IMR-90 (cell line): ENCODE results near the gene PHC2. TPM values are rescaled to one million over a fixed set of nuclear protein-coding genes. Genes with fewer than 3 reads are reported as not detected.
A peak's percentile ranks its signal among the peaks of the same experiment; 100 is the strongest.

Experiments
- ATAC-seq: fragments of 200-7000 bp; cut with Tn5 transposase; 2 replicates; pipeline ENCODE4 v1.9.1; 2020; ENCODE audit warnings: low read depth, mild to moderate bottlenecking, moderate library complexity
- BruUV-seq: library from RNA; stranded (reverse); fragments of 400-500 nt; replicated peaks from 2 replicates; lab custom pipeline; 2021; lab: Mats Ljungman, UMichigan
- CTCF ChIA-PET: fragments of 300-600 bp; formaldehyde crosslinking; extraction: SDS; loops from one replicate; lab custom pipeline; 2021; ENCODE audit warnings: antibody characterized with exemption; lab: Yijun Ruan, JAX
- POLR2A ChIA-PET: fragments of 300-600 bp; sonication (Branson Sonifier 250); formaldehyde crosslinking; loops from one replicate; lab custom pipeline; 2022; ENCODE audit warnings: antibody characterized with exemption; ENCODE audit not compliant: unreplicated experiment; lab: Charles Lee
- DNase-seq: peaks from one replicate; pipeline ENCODE4 v3.0.0; 2013
- H2AFZ ChIP-seq: replicated peaks from 2 replicates; pipeline ENCODE3; 2013; ENCODE audit warnings: low read length, mild to moderate bottlenecking; ENCODE audit not compliant: poor library complexity
- H2AK5ac ChIP-seq: 2 replicates; pipeline ENCODE4 v1.6.1; 2013; ENCODE audit warnings: low read depth, low read length, inconsistent platforms
- H2AK9ac ChIP-seq: replicated peaks from 2 replicates; pipeline ENCODE3; 2013; ENCODE audit warnings: mild to moderate bottlenecking, low read depth, low read length, moderate library complexity; ENCODE audit not compliant: poor library complexity
- H2BK120ac ChIP-seq: 2 replicates; pipeline ENCODE4 v1.6.1; 2013; ENCODE audit warnings: low read depth, low read length, inconsistent platforms
- H2BK15ac ChIP-seq: 3 replicates; pipeline ENCODE4 v1.6.1; 2013; ENCODE audit warnings: low read depth, low read length, inconsistent platforms
- H2BK20ac ChIP-seq: 2 replicates; pipeline ENCODE4 v1.6.1; 2013; ENCODE audit warnings: low read depth, mild to moderate bottlenecking, inconsistent platforms, low read length, moderate library complexity
- H2BK5ac ChIP-seq: 2 replicates; pipeline ENCODE4 v1.6.1; 2013; ENCODE audit warnings: mild to moderate bottlenecking, low read depth, low read length, inconsistent platforms; ENCODE audit not compliant: poor library complexity, severe bottlenecking
- H3K14ac ChIP-seq: replicated peaks from 2 replicates; pipeline ENCODE4 v1.6.1; 2013; ENCODE audit warnings: low read depth, low read length, inconsistent platforms
- H3K18ac ChIP-seq: 2 replicates; pipeline ENCODE4 v1.6.1; 2013; ENCODE audit warnings: low read depth, low read length, control low read depth
- H3K23ac ChIP-seq: 2 replicates; pipeline ENCODE4 v1.6.1; 2013; ENCODE audit warnings: low read depth, low read length, inconsistent platforms
- H3K27ac ChIP-seq: 2 replicates; pipeline ENCODE4 v1.5.1; 2013; ENCODE audit warnings: mild to moderate bottlenecking, control low read depth, low read length; ENCODE audit not compliant: insufficient read depth
- H3K27me3 ChIP-seq: 2 replicates; pipeline ENCODE4 v1.6.1; 2013; ENCODE audit warnings: low read length; ENCODE audit not compliant: control insufficient read depth, insufficient read depth
- H3K36me3 ChIP-seq: 2 replicates; pipeline ENCODE4 v1.6.1; 2013; ENCODE audit warnings: low read length, mixed read lengths; ENCODE audit not compliant: control insufficient read depth, insufficient read depth
- H3K4ac ChIP-seq: 2 replicates; pipeline ENCODE4 v1.6.1; 2013; ENCODE audit warnings: low read depth, low read length, inconsistent platforms
- H3K4me1 ChIP-seq: 2 replicates; pipeline ENCODE4 v1.6.1; 2013; ENCODE audit warnings: low read length, mixed read lengths; ENCODE audit not compliant: control insufficient read depth, insufficient read depth
- H3K4me2 ChIP-seq: 2 replicates; pipeline ENCODE4 v1.6.1; 2013; ENCODE audit warnings: low read depth, mild to moderate bottlenecking, control low read depth, low read length, moderate library complexity
- H3K4me3 ChIP-seq: 2 replicates; pipeline ENCODE4 v1.5.1; 2013; ENCODE audit warnings: low read depth, mild to moderate bottlenecking, control low read depth, low read length, moderate library complexity; ENCODE audit not compliant: insufficient read depth
- H3K56ac ChIP-seq: 2 replicates; pipeline ENCODE4 v1.6.1; 2013; ENCODE audit warnings: low read length, inconsistent platforms; ENCODE audit not compliant: insufficient read depth; ENCODE audit errors: extremely low read depth
- H3K79me1 ChIP-seq, 2 experiments: 2 replicates each; pipeline ENCODE4 v1.6.1; 2013; ENCODE audit warnings: low read length in 2 of 2, inconsistent platforms in 1 of 2, low read depth in 1 of 2
- H3K9ac ChIP-seq: 2 replicates; pipeline ENCODE4 v1.6.1; 2013; ENCODE audit warnings: low read depth, low read length, control low read depth
- H3K9me1 ChIP-seq: 2 replicates; pipeline ENCODE4 v1.6.1; 2013; ENCODE audit warnings: low read length, inconsistent platforms; ENCODE audit not compliant: insufficient read depth
- H3K9me3 ChIP-seq: 2 replicates; pipeline ENCODE4 v1.6.1; 2013; ENCODE audit warnings: low read length; ENCODE audit not compliant: control insufficient read depth, insufficient read depth
- H4K20me1 ChIP-seq: 2 replicates; pipeline ENCODE4 v1.6.1; 2013; ENCODE audit warnings: low read length, inconsistent platforms; ENCODE audit not compliant: insufficient read depth
- H4K5ac ChIP-seq: 2 replicates; pipeline ENCODE4 v1.6.1; 2013; ENCODE audit warnings: mild to moderate bottlenecking, low read depth, low read length, control low read depth
- H4K8ac ChIP-seq, 2 experiments: 2 replicates each; pipeline ENCODE4 v1.6.1; 2013; ENCODE audit warnings: low read depth in 2 of 2, low read length in 2 of 2, control low read depth in 1 of 2, inconsistent platforms in 1 of 2
- H4K91ac ChIP-seq: 2 replicates; pipeline ENCODE4 v1.6.1; 2013; ENCODE audit warnings: low read depth, low read length, inconsistent platforms; ENCODE audit not compliant: insufficient read depth
- CHD1 ChIP-seq: IDR thresholded peaks from 2 replicates; pipeline ENCODE4 v1.6.1; 2012; ENCODE audit warnings: low read depth, low read length, improper control_type of control experiment
- MXI1 ChIP-seq: IDR thresholded peaks from 2 replicates; pipeline ENCODE4 v1.6.1; 2012; ENCODE audit warnings: low read depth, mild to moderate bottlenecking, low read length, moderate library complexity, borderline replicate concordance
- NFE2L2 ChIP-seq: fragments of 150-350 bp; IDR thresholded peaks from 2 replicates; pipeline ENCODE4 v1.6.1; 2016; ENCODE audit warnings: low read depth, mild to moderate bottlenecking, low read length
- WGBS, 2 experiments: methylation state at CpG; one replicate each; pipeline versions ENCODE4 v1.1.5 to v1.1.7; 2013; ENCODE audit warnings: missing lambda C conversion rate in 2 of 2; ENCODE audit not compliant: insufficient read length in 1 of 2; ENCODE audit errors: extremely low coverage in 2 of 2; 5-methylcytosine and 5-hydroxymethylcytosine counted together
- dilution Hi-C: fragments of 300-500 bp; cut with HindIII; formaldehyde crosslinking; loops from one replicate; pipeline ENCODE4 v1.14.3; 2018; ENCODE audit warnings: low sequenced_read_pairs; ENCODE audit not compliant: unreplicated experiment
- in situ Hi-C: fragments of 300-500 bp; cut with MboI; formaldehyde crosslinking; loops from 3 replicates; pipeline ENCODE4 v1.14.3; 2019; ENCODE audit warnings: low sequenced_read_pairs, inconsistent platforms, mixed read lengths
- intact Hi-C: fragments of 100-400 bp; cut with micrococcal nuclease; formaldehyde crosslinking; loops from 2 replicates; pipeline ENCODE4 v1.10.0; 2022
- polyA plus RNA-seq, 3 experiments: library from polyadenylated mRNA; depleted of rRNA; stranded (reverse); fragments of >200 nt; gene quantifications; 2 replicates each; pipeline ENCODE4 v1.2.3, GENCODE V29; 2012; ENCODE audit warnings: low replicate concordance in 1 of 3
- total RNA-seq: library from RNA; depleted of rRNA; stranded (reverse); fragments of >200 nt; gene quantifications from 2 replicates; pipeline ENCODE4 v1.2.3, GENCODE V29; 2012

Gene PHC2
- total and polyA plus RNA-seq, 2 of the 4 experiments (the other 2 are of a cell fraction), result 46.4 to 98.1 TPM

- no peak overlapping the region for H2BK5ac ChIP-seq
- no peak for TF ChIP-seq CHD1
- no peak for TF ChIP-seq NFE2L2
- no peak; the same call in 1 of the 2 replicates for TF ChIP-seq MXI1
- ChIA-PET POLR2A (no interaction called here), CTCF (no interaction called here)
- H2BK15ac ChIP-seq, result peak overlapping the region; percentile 55; the same call in 1 of the 3 replicates
- no peaks in the 10 kb centered on the region; the same call in 1 of the 2 replicates for H4K20me1 ChIP-seq
- H3K4ac ChIP-seq, result no peak overlapping the region
- peak overlapping the region; percentile 54 for H3K27ac ChIP-seq
- no peaks in the 10 kb centered on the region for H3K27me3 ChIP-seq
- peaks cover 8 to 12% of the 10 kb centered on the region in 2 experiments for H3K79me1 ChIP-seq
- peak overlapping the region; percentile 61 for H2AK9ac ChIP-seq
- peak overlapping the region; percentile 27; the same call in 1 of the 2 replicates for H3K18ac ChIP-seq
- H4K5ac ChIP-seq, result peak overlapping the region; percentile 7; the same call in 1 of the 2 replicates
- WGBS, 2 experiments, result 2% methylated on average over 33 of the region's 54 CpGs; no CpG with 5 or more reads in 1 of the 2 experiments
- no peak overlapping the region for H3K56ac ChIP-seq
- BruUV-seq, result no TSS peak
- H3K14ac ChIP-seq, result 0 out of 2 replicates have a peak overlapping the region, but pooled peaks have one; percentile 71
- H3K9ac ChIP-seq, result peak overlapping the region; percentile 82
- ATAC-seq, result peak; percentile 30
- no peak for DNase-seq
- no peaks in the 10 kb centered on the region for H3K9me3 ChIP-seq
- peaks cover 12% of the 10 kb centered on the region for H3K4me1 ChIP-seq
- H2BK20ac ChIP-seq, result no peak overlapping the region
- H2AFZ ChIP-seq, result peak overlapping the region; percentile 93
- H3K4me2 ChIP-seq, result peak overlapping the region; percentile 86
- H3K9me1 ChIP-seq, result peaks cover 9% of the 10 kb centered on the region
- H3K23ac ChIP-seq, result peak overlapping the region; percentile 56; the same call in 1 of the 2 replicates
- no peak overlapping the region; the same call in 1 of the 2 replicates for H4K91ac ChIP-seq
- H2AK5ac ChIP-seq, result peak overlapping the region; percentile 35; the same call in 1 of the 2 replicates
- in situ Hi-C loops (loop anchor here (5.0 kb wide), 1 partner anchor 38 kb away; no protein-coding TSS in a partner anchor), intact Hi-C loops (no loop called here), dilution Hi-C loops (no loop called here)
- H4K8ac ChIP-seq, result peak overlapping the region in 1 of 2 experiments; percentile 64; a peak in 3 of 4 replicates
- H3K4me3 ChIP-seq, result peak overlapping the region; percentile 87
- no peaks in the 10 kb centered on the region for H3K36me3 ChIP-seq
- peak overlapping the region; percentile 12; the same call in 1 of the 2 replicates for H2BK120ac ChIP-seq
Measured at GRCh38 chr1:33429856-33430691, 821 bp downstream of the PHC2 start.
